CD4-positive, alpha-beta memory T cell (primary cell): ENCODE results near the gene BOK. TPM values are rescaled to one million over a fixed set of nuclear protein-coding genes. Genes with fewer than 3 reads are reported as not detected.

Experiments
- CTCF ChIA-PET: fragments of 350-600 bp; sonication (Branson Sonifier 250); formaldehyde crosslinking; loops from one replicate; lab custom pipeline; 2021; ENCODE audit warnings: inconsistent platforms; ENCODE audit not compliant: partially characterized antibody; lab: Charles Lee
- POLR2A ChIA-PET: fragments of 350-600 bp; sonication (Branson Sonifier 250); formaldehyde crosslinking; loops from one replicate; lab custom pipeline; 2021; ENCODE audit not compliant: partially characterized antibody; lab: Charles Lee
- DNase-seq, 5 donors: peaks; one replicate each; pipeline versions ENCODE4 v3.0.0 to v3.0.0-alpha.2; 2020 to 2022; ENCODE audit warnings: mixed read lengths in 1 of 5
- H3K27ac ChIP-seq: one replicate; pipeline ENCODE4 v1.7.0; 2013; ENCODE audit warnings: low read depth, low read length
- H3K27me3 ChIP-seq: 2 replicates; pipeline ENCODE4 v1.7.0; 2013; ENCODE audit warnings: mild to moderate bottlenecking, low read length, moderate library complexity; ENCODE audit not compliant: insufficient read depth
- H3K36me3 ChIP-seq: 2 replicates; pipeline ENCODE4 v1.7.0; 2013; ENCODE audit warnings: mild to moderate bottlenecking, low read length, moderate library complexity; ENCODE audit not compliant: insufficient read depth
- H3K4me1 ChIP-seq: 2 replicates; pipeline ENCODE4 v1.7.0; 2013; ENCODE audit warnings: mild to moderate bottlenecking, low read length, moderate library complexity; ENCODE audit not compliant: insufficient read depth
- H3K4me3 ChIP-seq, 2 donors: one replicate each; pipeline ENCODE4 v1.7.0; 2013; ENCODE audit warnings: low read length in 2 of 2, mild to moderate bottlenecking in 1 of 2
- H3K9me3 ChIP-seq, 2 donors: one replicate each; pipeline ENCODE4 v1.7.0; 2013; ENCODE audit warnings: low read length in 2 of 2, control low read depth in 1 of 2; ENCODE audit not compliant: control insufficient read depth in 1 of 2
- H3K27ac Mint-ChIP-seq, 7 donors: one replicate each; pipeline ENCODE4 v1.8.0; 2020 to 2021; ENCODE audit warnings: mixed read lengths in 7 of 7, mild to moderate bottlenecking in 6 of 7, inconsistent platforms in 3 of 7, moderate library complexity in 3 of 7
- H3K27me3 Mint-ChIP-seq, 2 donors: one replicate each; pipeline ENCODE4 v1.8.0; 2020 to 2021; ENCODE audit warnings: mixed read lengths in 2 of 2
- H3K36me3 Mint-ChIP-seq, 2 donors: one replicate each; pipeline ENCODE4 v1.8.0; 2020 to 2021; ENCODE audit warnings: mixed read lengths in 2 of 2, inconsistent platforms in 1 of 2, mild to moderate bottlenecking in 1 of 2
- H3K4me1 Mint-ChIP-seq, 4 donors: one replicate each; pipeline ENCODE4 v1.8.0; 2020 to 2021; ENCODE audit warnings: mixed read lengths in 4 of 4, mild to moderate bottlenecking in 1 of 4
- H3K4me3 Mint-ChIP-seq, 8 donors: one replicate each; pipeline ENCODE4 v1.8.0; 2020 to 2021; ENCODE audit warnings: mixed read lengths in 8 of 8, mild to moderate bottlenecking in 7 of 8, moderate library complexity in 6 of 8, inconsistent platforms in 3 of 8
- H3K9me3 Mint-ChIP-seq, 8 donors: one replicate each; pipeline ENCODE4 v1.8.0; 2020 to 2021; ENCODE audit warnings: mixed read lengths in 8 of 8, mild to moderate bottlenecking in 5 of 8, inconsistent platforms in 3 of 8, moderate library complexity in 1 of 8
- intact Hi-C: fragments of 100-400 bp; cut with micrococcal nuclease; formaldehyde crosslinking; loops from one replicate; pipeline ENCODE4 v1.15.1; 2023
- polyA plus RNA-seq, 2 donors: library from polyadenylated mRNA; unstranded; fragments of 300-500 nt; fragmentation: Illumina TruSeq; gene quantifications; one replicate each; pipeline ENCODE4 v1.2.3, GENCODE V29; 2021
- total RNA-seq, 2 experiments: library from RNA; stranded (reverse); gene quantifications; one replicate each; pipeline ENCODE4 v1.2.3, GENCODE V29; 2021

Gene BOK
- total and polyA plus RNA-seq, 4 experiments from 2014 or later: not detected

GRCh38 chr2:241546771-241547498 is 11.6 kb upstream of the BOK start:
- Histone ChIP-seq H3K27me3 (no peaks in the 10 kb centered on the region), H3K27ac (no peak overlapping the region), H3K4me3 (no peak overlapping the region), H3K9me3 (no peaks in the 10 kb centered on the region), H3K36me3 (no peaks in the 10 kb centered on the region), H3K4me1 (no peaks in the 10 kb centered on the region)
- Mint-ChIP-seq H3K4me3 (no peak overlapping the region), H3K4me1 (no peaks in the 10 kb centered on the region), H3K9me3 (no peaks in the 10 kb centered on the region), H3K36me3 (no peaks in the 10 kb centered on the region), H3K27me3 (peaks cover 19 to 22% of the 10 kb centered on the region in 2 donors), H3K27ac (no peak overlapping the region)
- DNase-seq: no peak
- CTCF ChIA-PET: no interaction called here
- intact Hi-C loops: no loop called here
- POLR2A ChIA-PET: no interaction called here

- POLR2A ChIA-PET: no interaction called here
Measured at GRCh38 chr2:241547781-241548450, 10.6 kb upstream of the BOK start.

GRCh38 chr2:241548451-241548835 is 10.1 kb upstream of the BOK start:
- no peaks in the 10 kb centered on the region for H3K4me1 Mint-ChIP-seq
- ChIA-PET CTCF (no interaction called here), POLR2A (no interaction called here)
- H3K27me3 ChIP-seq: no peaks in the 10 kb centered on the region
- H3K36me3 Mint-ChIP-seq: no peaks in the 10 kb centered on the region
- intact Hi-C loops: no loop called here
- no peak overlapping the region for H3K27ac ChIP-seq
- no peak overlapping the region for H3K27ac Mint-ChIP-seq
- no peak overlapping the region for H3K4me3 Mint-ChIP-seq
- H3K4me3 ChIP-seq: no peak overlapping the region
- no peaks in the 10 kb centered on the region for H3K4me1 ChIP-seq
- H3K9me3 ChIP-seq: no peaks in the 10 kb centered on the region
- peaks cover 16 to 20% of the 10 kb centered on the region in 2 donors for H3K27me3 Mint-ChIP-seq
- H3K36me3 ChIP-seq: no peaks in the 10 kb centered on the region
- no peak for DNase-seq
- H3K9me3 Mint-ChIP-seq: no peaks in the 10 kb centered on the region

More at GRCh38 chr2:241547781-241548450, 10.6 kb upstream of the BOK start:
- Mint-ChIP-seq H3K9me3 (no peaks in the 10 kb centered on the region), H3K27ac (no peak overlapping the region), H3K4me3 (no peak overlapping the region), H3K4me1 (no peaks in the 10 kb centered on the region), H3K36me3 (no peaks in the 10 kb centered on the region), H3K27me3 (peaks cover 20 to 21% of the 10 kb centered on the region in 2 donors)
- DNase-seq: no peak
- CTCF ChIA-PET: interaction anchor here (0.7 kb wide), 1 partner anchor 14 kb away, joined by 4 read pairs; no protein-coding TSS in a partner anchor
- Histone ChIP-seq H3K27ac (no peak overlapping the region), H3K27me3 (no peaks in the 10 kb centered on the region), H3K36me3 (no peaks in the 10 kb centered on the region), H3K4me1 (no peaks in the 10 kb centered on the region), H3K4me3 (no peak overlapping the region), H3K9me3 (no peaks in the 10 kb centered on the region)
- intact Hi-C loops: no loop called here

- Histone ChIP-seq H3K4me3 (no peak overlapping the region), H3K9me3 (no peaks in the 10 kb centered on the region), H3K36me3 (no peaks in the 10 kb centered on the region), H3K4me1 (no peaks in the 10 kb centered on the region), H3K27me3 (no peaks in the 10 kb centered on the region), H3K27ac (no peak overlapping the region)
- H3K27me3 Mint-ChIP-seq: peaks cover 20 to 21% of the 10 kb centered on the region in 2 donors
- intact Hi-C loops: no loop called here
- no peak for DNase-seq
- CTCF ChIA-PET: no interaction called here
- peaks cover 0 to 4% (median 1%) of the 10 kb centered on the region in 8 donors for H3K9me3 Mint-ChIP-seq
- POLR2A ChIA-PET: no interaction called here
- no peak overlapping the region for H3K27ac Mint-ChIP-seq
- H3K36me3 Mint-ChIP-seq: no peaks in the 10 kb centered on the region
- H3K4me1 Mint-ChIP-seq: peaks cover 1 to 4% (median 3%) of the 10 kb centered on the region in 4 donors
- no peak overlapping the region for H3K4me3 Mint-ChIP-seq
Measured at GRCh38 chr2:241550616-241551580, 7.6 kb upstream of the BOK start.

GRCh38 chr2:241551599-241551997 is 6.9 kb upstream of the BOK start:
- Histone ChIP-seq H3K27ac (no peak overlapping the region), H3K4me3 (no peak overlapping the region), H3K9me3 (no peaks in the 10 kb centered on the region), H3K36me3 (no peaks in the 10 kb centered on the region), H3K27me3 (no peaks in the 10 kb centered on the region), H3K4me1 (no peaks in the 10 kb centered on the region)
- H3K9me3 Mint-ChIP-seq: peaks cover 0 to 9% (median 3%) of the 10 kb centered on the region in 8 donors
- intact Hi-C loops: no loop called here
- H3K27ac Mint-ChIP-seq: no peak overlapping the region
- DNase-seq: no peak
- POLR2A ChIA-PET: no interaction called here
- CTCF ChIA-PET: no interaction called here
- no peak overlapping the region for H3K4me3 Mint-ChIP-seq
- H3K36me3 Mint-ChIP-seq: no peaks in the 10 kb centered on the region
- H3K27me3 Mint-ChIP-seq: peaks cover 20 to 21% of the 10 kb centered on the region in 2 donors
- H3K4me1 Mint-ChIP-seq: peaks cover 1 to 4% (median 4%) of the 10 kb centered on the region in 4 donors

- Mint-ChIP-seq H3K9me3 (peaks cover 0 to 14% (median 8%) of the 10 kb centered on the region in 8 donors), H3K27me3 (peaks cover 18 to 20% of the 10 kb centered on the region in 2 donors), H3K4me3 (no peak overlapping the region), H3K4me1 (peaks cover 1 to 4% (median 4%) of the 10 kb centered on the region in 4 donors), H3K36me3 (no peaks in the 10 kb centered on the region), H3K27ac (no peak overlapping the region)
- no peak overlapping the region for H3K4me3 ChIP-seq
- no peaks in the 10 kb centered on the region for H3K9me3 ChIP-seq
- ChIA-PET CTCF (no interaction called here), POLR2A (no interaction called here)
- no peaks in the 10 kb centered on the region for H3K4me1 ChIP-seq
- no peaks in the 10 kb centered on the region for H3K36me3 ChIP-seq
- DNase-seq: no peak
- intact Hi-C loops: no loop called here
- no peaks in the 10 kb centered on the region for H3K27me3 ChIP-seq
- H3K27ac ChIP-seq: no peak overlapping the region
Measured at GRCh38 chr2:241551998-241552737, 6.4 kb upstream of the BOK start.
